OCI-LY1 (cell line): Measurements from ENCODE around the gene STBD1.

Source experiments
- CTCF ChIP-seq: fragments of 200-600 bp; sonication (generic), shearing (Covaris generic); IDR thresholded peaks from 2 replicates; pipeline ENCODE4 v1.5.1; 2017; ENCODE audit warnings: mild to moderate bottlenecking, antibody characterized with exemption, low read length, moderate library complexity, mixed read lengths
- EZH2 ChIP-seq: fragments of 200-600 bp; sonication (generic), shearing (Covaris generic); IDR thresholded peaks from 2 replicates; pipeline ENCODE4 v1.8.0; 2017; ENCODE audit warnings: borderline replicate concordance, mixed run types, mild to moderate bottlenecking, antibody characterized with exemption, low read length, moderate library complexity, mixed read lengths

GRCh38 chr4:76341063-76341462 lies 34.5 kb downstream of the STBD1 start:
- TF ChIP-seq EZH2 (no peak), CTCF (no peak)
